C4-2B (cell line): Measurements from ENCODE around the gene SNED1.

Source experiments
- CTCF ChIP-seq: fragments of 450-650 bp; conservative IDR thresholded peaks from 2 replicates; pipeline ENCODE4 v1.5.1; 2017; ENCODE audit warnings: mild to moderate bottlenecking
- ZFX ChIP-seq: fragments of 450-650 bp; IDR thresholded peaks from 2 replicates; pipeline ENCODE4 v1.6.1; 2017

GRCh38 chr2:241043581-241043980 is 45.2 kb downstream of the SNED1 start:
- no peak for TF ChIP-seq CTCF
- TF ChIP-seq ZFX: no peak
